SK-N-MC (cell line): Measurements from ENCODE around the gene EFR3B.

ENCODE experiments used
- EZH2 ChIP-seq: fragments of 200-600 bp; sonication (generic); IDR thresholded peaks from one replicate; pipeline ENCODE4 v1.6.1; 2017; ENCODE audit warnings: antibody characterized with exemption
- FOXP2 ChIP-seq: optimal IDR thresholded peaks from 2 replicates; pipeline ENCODE3; 2011; ENCODE audit warnings: mild to moderate bottlenecking, moderate library complexity; ENCODE audit not compliant: insufficient read depth; ENCODE audit errors: extremely low read length, control extremely low read depth
- POLR2AphosphoS5 ChIP-seq: IDR thresholded peaks from 2 replicates; pipeline ENCODE4 v1.6.1; 2012; ENCODE audit warnings: mild to moderate bottlenecking, low read depth, low read length, borderline replicate concordance

- TF ChIP-seq EZH2 = no peak
- no peak for TF ChIP-seq POLR2AphosphoS5
- no peak for TF ChIP-seq FOXP2
Observed at GRCh38 chr2:25201794-25202193, 159.9 kb downstream of the EFR3B start.
